Thyroid gland (tissue), 4 donors: ENCODE results near the gene MICAL3. TPM values are rescaled to one million over a fixed set of nuclear protein-coding genes. Genes with fewer than 3 reads are reported as not detected.

Source experiments
- DNase-seq, 2 donors: peaks; one replicate each; pipeline ENCODE4 v3.0.0-alpha.2; 2019
- H3K27ac ChIP-seq, 3 donors: fragments of 200-600 bp; sonication (generic); 1 replicate in 2 of 3; 2 replicates in 1 of 3; pipeline ENCODE4 v1.5.1; 2016 to 2019; ENCODE audit warnings: mild to moderate bottlenecking in 1 of 3, moderate library complexity in 1 of 3
- H3K27me3 ChIP-seq: fragments of 200-600 bp; sonication (generic); one replicate; pipeline ENCODE4 v1.5.1; 2019
- H3K36me3 ChIP-seq, 2 donors: fragments of 200-600 bp; sonication (generic); one replicate each; pipeline ENCODE4 v1.5.1; 2016 to 2019
- H3K4me1 ChIP-seq, 2 donors: fragments of 200-600 bp; sonication (generic); one replicate each; pipeline ENCODE4 v1.5.1; 2017 to 2019
- H3K4me3 ChIP-seq, 3 donors: fragments of 200-600 bp; sonication (generic); replicated peaks in 1 of 3; 1 replicate in 2 of 3; 2 replicates in 1 of 3; pipeline ENCODE4 v1.5.1; 2016; ENCODE audit warnings: mild to moderate bottlenecking in 1 of 3
- H3K9me3 ChIP-seq: fragments of 200-600 bp; sonication (generic); one replicate; pipeline ENCODE4 v1.5.1; 2017
- POLR2A ChIP-seq, 2 donors: fragments of 450-650 bp; IDR thresholded peaks; one replicate each; pipeline ENCODE4 v1.6.1; 2017; ENCODE audit warnings: antibody characterized with exemption in 2 of 2, mild to moderate bottlenecking in 2 of 2, moderate library complexity in 1 of 2
- WGBS, 2 donors: methylation state at CpG; one replicate each; pipeline ENCODE4 v1.1.5; 2017; 5-methylcytosine and 5-hydroxymethylcytosine counted together
- intact Hi-C: fragments of 100-400 bp; cut with DNase I; formaldehyde crosslinking; loops from one replicate; pipeline ENCODE4 v1.15.1; 2023
- total RNA-seq, 4 donors: library from RNA; depleted of rRNA; stranded (reverse); fragments of >200 nt; gene quantifications; one replicate each; pipeline ENCODE4 v1.2.3, GENCODE V29; 2016
- TF ChIP-seq, protein P1 (sequence below), 6 experiments: fragments of 200-600 bp in 3 of 6; fragments of 450-650 bp in 3 of 6; sonication (generic) in 3 of 6; IDR thresholded peaks; one replicate each; pipeline ENCODE4 v1.5.1; 2016 to 2019; ENCODE audit warnings: antibody characterized with exemption in 6 of 6, mild to moderate bottlenecking in 2 of 6, inconsistent platforms in 1 of 6, moderate library complexity in 1 of 6

Gene MICAL3
- total RNA-seq, 4 donors from 2014 or later, result 31.8 to 53.8 (median 43.6) TPM

DNA sequence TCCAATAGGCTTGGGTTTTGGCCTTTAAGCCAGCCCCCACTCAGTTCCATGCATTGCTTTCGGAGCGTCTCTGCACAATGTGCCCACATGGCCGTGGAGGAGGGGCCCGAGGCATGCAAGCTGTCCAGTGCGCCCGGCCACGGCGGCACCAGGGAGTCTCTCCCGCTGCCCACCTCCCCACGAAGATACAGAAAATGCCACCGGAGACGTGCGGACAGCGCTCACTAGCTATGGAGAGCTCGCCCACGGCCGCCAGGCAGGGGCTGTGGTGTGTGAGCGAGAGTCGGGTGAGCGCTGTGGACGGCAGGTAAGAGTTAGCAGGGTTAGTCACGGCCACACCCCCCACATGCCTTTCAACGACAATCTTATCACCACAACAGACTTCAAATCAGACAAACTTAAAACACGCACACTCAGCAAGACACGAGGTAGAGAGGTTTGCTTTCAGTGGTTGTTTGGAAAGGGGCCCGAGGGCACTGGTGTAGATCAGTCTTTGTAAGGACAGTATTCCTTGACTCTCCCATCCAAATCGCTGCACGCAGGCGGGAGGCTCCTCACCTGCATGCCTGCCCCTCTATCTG, 231.4 kb downstream of the MICAL3 start:
- peaks cover 3 to 10% of the 10 kb centered on the region in 2 donors for H3K36me3 ChIP-seq
- no peaks in the 10 kb centered on the region for H3K27me3 ChIP-seq
- intact Hi-C loops, result no loop called here
- 72 to 79% methylated on average over 18 of the region's 29 CpGs for WGBS, 2 donors
- no peaks in the 10 kb centered on the region for H3K9me3 ChIP-seq
- no peaks in the 10 kb centered on the region for H3K4me1 ChIP-seq
- H3K27ac ChIP-seq, result no peak overlapping the region
- no peak overlapping the region for H3K4me3 ChIP-seq
- TF ChIP-seq, protein P1, sequence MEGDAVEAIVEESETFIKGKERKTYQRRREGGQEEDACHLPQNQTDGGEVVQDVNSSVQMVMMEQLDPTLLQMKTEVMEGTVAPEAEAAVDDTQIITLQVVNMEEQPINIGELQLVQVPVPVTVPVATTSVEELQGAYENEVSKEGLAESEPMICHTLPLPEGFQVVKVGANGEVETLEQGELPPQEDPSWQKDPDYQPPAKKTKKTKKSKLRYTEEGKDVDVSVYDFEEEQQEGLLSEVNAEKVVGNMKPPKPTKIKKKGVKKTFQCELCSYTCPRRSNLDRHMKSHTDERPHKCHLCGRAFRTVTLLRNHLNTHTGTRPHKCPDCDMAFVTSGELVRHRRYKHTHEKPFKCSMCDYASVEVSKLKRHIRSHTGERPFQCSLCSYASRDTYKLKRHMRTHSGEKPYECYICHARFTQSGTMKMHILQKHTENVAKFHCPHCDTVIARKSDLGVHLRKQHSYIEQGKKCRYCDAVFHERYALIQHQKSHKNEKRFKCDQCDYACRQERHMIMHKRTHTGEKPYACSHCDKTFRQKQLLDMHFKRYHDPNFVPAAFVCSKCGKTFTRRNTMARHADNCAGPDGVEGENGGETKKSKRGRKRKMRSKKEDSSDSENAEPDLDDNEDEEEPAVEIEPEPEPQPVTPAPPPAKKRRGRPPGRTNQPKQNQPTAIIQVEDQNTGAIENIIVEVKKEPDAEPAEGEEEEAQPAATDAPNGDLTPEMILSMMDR (IDR thresholded peaks at IDR 0.05), result no peak
- TF ChIP-seq POLR2A (IDR thresholded peaks at IDR 0.05), result no peak
- peak; percentile 25 to 39 for DNase-seq

DNA sequence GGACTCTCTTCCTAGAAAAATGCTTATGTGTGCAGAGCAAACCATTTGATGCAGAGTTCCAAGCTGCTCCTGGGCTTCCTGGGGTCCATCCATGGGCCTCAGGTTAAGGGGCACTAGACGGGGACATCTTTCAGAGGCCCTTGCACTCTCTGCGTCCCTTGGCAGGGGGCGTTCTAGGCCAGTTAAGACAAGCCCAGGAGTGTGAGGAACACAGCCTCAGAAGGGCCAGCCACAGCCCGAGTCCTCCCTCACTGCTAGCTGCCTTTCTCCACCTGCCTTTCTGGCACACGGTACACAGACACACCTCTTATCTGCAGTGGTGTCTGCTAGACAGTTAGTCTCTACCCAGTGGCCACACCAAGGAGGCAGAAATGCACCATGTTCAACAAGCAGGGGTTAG, 232.1 kb downstream of the MICAL3 start:
- Histone ChIP-seq H3K9me3 (no peaks in the 10 kb centered on the region), H3K27ac (no peak overlapping the region), H3K4me3 (no peak overlapping the region), H3K36me3 (peaks cover 3 to 10% of the 10 kb centered on the region in 2 donors), H3K4me1 (no peaks in the 10 kb centered on the region), H3K27me3 (no peaks in the 10 kb centered on the region)
- DNase-seq, result no peak
- 59 to 76% methylated on average over 4 to 5 of the region's 5 CpGs for WGBS, 2 donors
- intact Hi-C loops, result no loop called here
- TF ChIP-seq, protein P1 (IDR thresholded peaks at IDR 0.05), result no peak
- TF ChIP-seq POLR2A (IDR thresholded peaks at IDR 0.05), result no peak

DNA sequence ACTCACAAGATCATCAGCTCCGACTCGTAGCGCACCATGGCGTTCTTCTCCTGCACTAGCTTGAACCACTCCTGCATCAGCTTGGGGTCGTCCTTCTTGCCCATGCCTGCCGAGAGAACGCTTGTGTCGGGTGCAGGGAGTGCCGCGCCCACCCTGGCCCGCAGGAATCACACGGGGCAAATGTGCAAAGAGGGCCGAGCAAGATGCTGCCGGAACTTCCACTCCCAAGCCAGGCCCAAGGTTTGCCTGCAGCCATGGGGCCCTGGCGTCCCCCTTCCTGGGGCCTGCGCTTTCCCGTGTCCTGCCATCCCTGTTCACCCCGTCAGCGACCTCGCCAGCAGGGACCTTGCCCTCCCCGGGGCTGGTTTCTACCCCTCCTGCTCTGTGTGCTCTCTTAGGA, 233.2 kb downstream of the MICAL3 start:
- no peak for TF ChIP-seq POLR2A (IDR thresholded peaks at IDR 0.05)
- TF ChIP-seq, protein P1 (IDR thresholded peaks at IDR 0.05), result no peak
- DNase-seq, result no peak
- no peak overlapping the region for H3K4me3 ChIP-seq
- 98 to 99% methylated on average over 17 to 20 of the region's 21 CpGs for WGBS, 2 donors
- no peaks in the 10 kb centered on the region for H3K9me3 ChIP-seq
- H3K4me1 ChIP-seq, result no peaks in the 10 kb centered on the region
- H3K27me3 ChIP-seq, result no peaks in the 10 kb centered on the region
- peaks cover 3 to 10% of the 10 kb centered on the region in 2 donors for H3K36me3 ChIP-seq
- no peak overlapping the region for H3K27ac ChIP-seq
- intact Hi-C loops, result no loop called here

DNA sequence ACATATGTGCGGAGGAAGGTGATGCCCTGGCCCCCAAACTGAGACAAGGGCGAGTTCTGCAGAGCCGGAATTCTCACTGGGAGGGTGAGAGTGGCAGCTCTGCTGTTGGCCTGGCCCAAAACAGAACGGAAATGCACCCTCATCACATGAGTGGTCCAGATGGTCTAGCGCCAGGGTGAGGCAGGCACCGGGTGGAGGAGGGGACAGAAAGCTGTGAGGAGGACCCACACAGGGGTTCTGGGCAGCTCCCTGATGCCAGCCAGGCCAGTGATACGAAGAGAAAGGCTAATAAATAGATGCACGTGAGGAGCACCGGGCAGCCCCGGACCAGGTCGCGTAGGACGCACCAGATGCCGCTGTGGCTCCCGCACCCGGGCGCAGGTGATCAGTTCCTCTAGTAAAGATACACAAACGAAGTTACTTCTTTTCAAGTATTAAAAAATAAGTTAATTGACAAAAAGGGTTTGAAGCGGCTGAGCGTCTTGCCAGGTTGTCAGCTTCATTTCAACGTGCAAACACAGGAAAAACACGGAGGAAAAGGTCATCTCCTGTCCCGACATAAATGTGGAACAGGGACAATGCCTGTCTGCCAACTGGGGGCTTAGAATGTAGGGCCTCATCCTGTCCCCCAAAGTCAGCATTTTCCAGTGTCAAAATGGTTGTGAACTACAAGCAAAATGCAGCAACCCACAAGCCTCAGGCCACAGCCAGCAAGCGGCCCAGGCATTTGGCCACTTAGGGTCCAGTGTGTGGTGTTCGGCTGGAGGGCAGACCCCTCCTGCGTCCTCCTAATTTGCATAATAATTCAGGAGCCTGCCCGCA, 234.8 kb downstream of the MICAL3 start:
- 94 to 96% methylated on average over 27 of the region's 27 CpGs for WGBS, 2 donors
- H3K4me1 ChIP-seq, result no peaks in the 10 kb centered on the region
- peaks cover 3 to 10% of the 10 kb centered on the region in 2 donors for H3K36me3 ChIP-seq
- no peak overlapping the region for H3K27ac ChIP-seq
- intact Hi-C loops, result no loop called here
- no peak for DNase-seq
- H3K27me3 ChIP-seq, result no peaks in the 10 kb centered on the region
- H3K9me3 ChIP-seq, result no peaks in the 10 kb centered on the region
- H3K4me3 ChIP-seq, result no peak overlapping the region
- TF ChIP-seq POLR2A (IDR thresholded peaks at IDR 0.05), result no peak
- TF ChIP-seq, protein P1 (IDR thresholded peaks at IDR 0.05), result no peak
